GM19467 (cell line): Measurements from ENCODE around the gene SPATA24.
"Not testable (repeated sequence)": the region's sequence is repeated elsewhere in the genome, so short reads cannot be mapped to it uniquely, and the experiment has no call there.

Experiments used
- ATAC-seq: cut with Tn5 transposase; IDR thresholded peaks from one replicate; pipeline ENCODE4 v1.9.1; 2021; ENCODE audit warnings: mild to moderate bottlenecking, moderate library complexity; ENCODE audit not compliant: unreplicated experiment

The SPATA24 gene

DNA sequence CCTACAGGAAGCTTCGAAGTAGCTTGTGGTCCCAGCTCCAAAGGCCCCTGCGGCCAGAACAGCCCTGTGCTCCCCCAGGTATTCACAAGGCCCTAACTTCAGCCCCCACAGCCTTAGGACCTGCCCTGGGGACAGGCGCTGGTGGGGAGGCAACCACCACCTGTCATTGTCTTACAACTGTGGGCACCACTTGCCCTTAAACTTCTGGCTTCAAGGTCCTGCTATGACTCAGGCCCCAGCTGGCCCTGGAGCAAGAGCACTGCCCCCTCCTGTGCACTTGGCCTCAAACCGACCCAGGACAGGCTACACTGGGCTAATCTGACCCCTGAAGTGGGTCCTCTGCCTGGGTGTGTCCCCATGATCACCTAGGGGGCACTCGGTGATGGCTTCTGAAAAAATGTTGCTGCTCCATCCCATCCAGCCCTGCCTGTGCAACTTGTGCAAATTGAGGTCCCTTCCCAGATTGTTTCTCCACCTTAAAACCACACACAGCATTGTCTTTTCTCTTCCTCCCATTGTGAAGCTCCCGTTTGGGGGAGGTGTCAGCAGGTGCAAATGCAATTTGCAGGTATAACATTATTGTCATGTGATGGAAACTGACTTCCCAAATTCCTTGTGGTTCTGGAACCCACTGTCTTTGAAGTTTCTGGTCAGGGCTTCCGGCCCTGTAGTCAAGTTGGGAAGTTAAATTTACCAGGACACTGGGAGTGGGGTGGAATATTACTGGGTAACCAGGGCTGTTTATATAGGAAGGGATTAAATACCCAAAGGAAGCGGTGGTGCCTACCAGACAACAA is 7.8 kb downstream of the SPATA24 start:
- ATAC-seq = no peak

DNA sequence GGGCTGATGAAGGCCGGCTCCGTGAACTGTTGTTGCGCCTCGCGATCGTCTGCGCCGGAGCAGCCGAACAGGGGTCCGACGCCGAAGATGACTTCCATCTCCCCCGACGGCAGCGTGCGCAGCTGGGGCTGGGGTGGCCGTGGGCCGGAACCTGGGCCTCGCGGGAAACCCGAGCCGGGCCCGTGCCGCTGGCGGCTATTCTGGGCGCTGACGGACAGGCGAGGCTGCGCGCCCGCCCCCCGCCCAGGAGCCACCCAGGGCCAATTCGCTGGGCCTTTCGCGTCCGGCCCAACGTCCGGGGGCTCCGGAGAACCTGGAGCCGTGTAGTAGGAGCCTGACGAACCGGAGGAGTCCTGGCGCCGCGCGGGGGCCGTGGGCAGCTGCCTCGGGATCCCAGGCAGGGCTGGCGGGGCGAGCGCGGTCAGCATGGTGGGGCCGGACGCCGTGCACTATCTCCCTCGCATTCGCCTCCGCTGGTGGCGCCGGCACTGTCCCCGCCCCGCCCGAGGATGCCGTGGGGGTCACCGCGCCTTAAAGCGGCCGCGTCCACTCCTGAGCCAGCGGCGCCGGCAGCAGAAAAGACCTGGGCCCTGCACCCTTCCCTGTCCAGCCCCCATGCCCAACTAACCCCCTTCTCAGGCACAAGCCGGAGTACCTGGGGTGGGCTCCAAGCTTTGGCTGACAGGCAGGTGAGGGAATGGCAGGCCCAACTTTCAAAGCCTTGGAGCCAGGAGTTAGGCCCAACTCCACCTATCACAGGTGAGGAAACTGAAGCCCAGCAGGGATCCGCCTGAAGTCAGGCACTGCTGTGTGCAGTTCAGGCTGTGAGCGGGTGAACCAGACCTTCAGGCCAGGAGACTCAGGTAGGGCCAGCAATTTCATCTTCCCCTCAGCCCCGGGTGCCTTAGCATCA is 9.0 kb downstream of the SPATA24 start, which contains the start of gene PROB1:
TSS of gene PROB1 (minus strand) at position 451 of the 913 bp plus-strand sequence. CDS start at position 428, 23 bp downstream.
- no peak for ATAC-seq

- peak; percentile 24 for ATAC-seq
Measured at GRCh38 chr5:139394123-139394653, 9.7 kb downstream of the SPATA24 start.

GRCh38 chr5:139393497-139394122 is 10.3 kb downstream of the SPATA24 start:
- ATAC-seq = no peak

DNA sequence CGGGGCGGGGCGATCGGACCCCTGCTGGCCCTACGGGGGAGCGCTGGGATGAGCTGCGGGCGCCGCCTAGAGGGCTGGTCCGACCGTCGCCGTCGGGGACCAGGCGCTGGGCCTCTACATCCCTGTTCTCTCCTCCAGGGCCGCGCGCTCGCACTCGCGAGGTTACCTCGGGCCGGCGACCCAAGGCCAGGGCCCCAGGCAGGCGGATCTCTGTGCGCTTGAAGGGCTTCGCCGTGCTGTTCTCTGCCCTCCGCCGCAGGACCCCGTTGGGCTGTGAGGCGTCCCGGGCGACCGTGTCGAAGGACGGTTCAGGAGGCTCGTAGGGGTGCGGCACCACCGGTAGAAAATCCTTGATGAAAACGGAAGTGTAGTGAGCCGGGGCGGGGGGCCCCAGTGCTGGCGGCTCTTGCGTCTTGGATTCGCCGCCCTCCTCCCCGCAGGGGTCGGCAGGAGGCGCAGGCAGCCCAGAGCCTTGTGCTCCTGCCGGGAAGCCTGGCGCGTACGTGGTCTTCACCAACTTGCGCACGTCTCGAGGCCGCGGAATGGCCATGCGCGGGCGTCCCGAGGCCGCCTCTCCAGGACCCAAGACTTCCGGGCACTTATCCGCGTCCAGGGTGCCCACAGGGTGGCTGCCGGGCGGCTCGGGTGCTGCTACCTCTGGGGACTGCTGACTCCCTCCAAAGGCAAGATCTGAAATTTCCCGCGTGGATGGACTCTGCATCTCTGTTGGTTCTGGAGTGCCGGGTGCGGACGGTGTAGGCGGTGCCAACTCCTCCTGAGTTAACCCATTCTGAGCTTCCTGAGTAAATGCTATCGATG is 11.0 kb downstream of the SPATA24 start:
- ATAC-seq = peak; percentile 48

- ATAC-seq = no peak
Measured at GRCh38 chr5:139392324-139392677, 11.6 kb downstream of the SPATA24 start.

GRCh38 chr5:139391570-139392323 is 12.1 kb downstream of the SPATA24 start:
- ATAC-seq = no peak

DNA sequence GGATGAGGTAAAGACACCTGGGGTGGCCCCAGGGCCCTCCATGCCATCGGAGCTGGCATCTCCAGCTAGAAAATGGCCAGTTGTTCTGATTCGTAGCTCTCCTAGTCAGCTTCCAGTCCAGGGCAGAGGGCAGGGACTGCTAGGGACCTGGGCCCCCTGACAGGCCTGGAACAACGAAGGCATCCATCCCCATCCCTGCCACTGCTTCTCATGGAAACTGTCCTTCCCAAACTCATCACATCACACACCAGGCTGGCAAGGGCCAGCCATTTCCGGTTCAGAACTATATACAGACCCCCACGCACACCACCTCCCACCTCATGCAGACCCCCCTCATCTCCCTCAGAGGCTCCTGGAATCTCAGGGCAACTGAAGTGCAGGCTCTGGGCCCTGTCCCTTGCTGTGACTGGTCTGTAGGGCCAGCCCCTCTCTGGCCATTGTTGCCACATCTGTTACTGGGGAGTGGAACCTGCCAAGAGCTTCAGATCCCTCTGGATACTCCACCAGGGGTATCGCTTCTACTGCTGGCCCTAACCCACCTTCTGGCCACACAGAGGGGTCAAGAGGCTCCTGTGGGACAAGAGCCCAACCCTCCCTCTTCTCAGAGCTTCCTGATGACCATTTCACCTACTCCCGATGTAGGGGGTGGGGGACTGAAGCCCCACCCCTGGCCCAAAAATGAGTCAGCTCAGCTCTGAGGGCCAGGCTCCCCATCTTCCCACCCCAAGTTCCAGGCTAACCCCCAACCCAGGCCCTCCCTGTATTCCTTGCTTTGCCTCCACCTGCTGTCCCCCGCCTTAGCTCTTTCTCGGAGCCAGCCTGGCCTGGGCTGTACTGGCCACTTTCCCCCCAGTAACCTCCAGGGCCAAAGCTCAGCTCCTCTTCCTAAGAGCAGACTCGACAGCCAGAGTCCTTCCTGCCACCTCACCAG is 13.0 kb downstream of the SPATA24 start:
- ATAC-seq = no peak

DNA sequence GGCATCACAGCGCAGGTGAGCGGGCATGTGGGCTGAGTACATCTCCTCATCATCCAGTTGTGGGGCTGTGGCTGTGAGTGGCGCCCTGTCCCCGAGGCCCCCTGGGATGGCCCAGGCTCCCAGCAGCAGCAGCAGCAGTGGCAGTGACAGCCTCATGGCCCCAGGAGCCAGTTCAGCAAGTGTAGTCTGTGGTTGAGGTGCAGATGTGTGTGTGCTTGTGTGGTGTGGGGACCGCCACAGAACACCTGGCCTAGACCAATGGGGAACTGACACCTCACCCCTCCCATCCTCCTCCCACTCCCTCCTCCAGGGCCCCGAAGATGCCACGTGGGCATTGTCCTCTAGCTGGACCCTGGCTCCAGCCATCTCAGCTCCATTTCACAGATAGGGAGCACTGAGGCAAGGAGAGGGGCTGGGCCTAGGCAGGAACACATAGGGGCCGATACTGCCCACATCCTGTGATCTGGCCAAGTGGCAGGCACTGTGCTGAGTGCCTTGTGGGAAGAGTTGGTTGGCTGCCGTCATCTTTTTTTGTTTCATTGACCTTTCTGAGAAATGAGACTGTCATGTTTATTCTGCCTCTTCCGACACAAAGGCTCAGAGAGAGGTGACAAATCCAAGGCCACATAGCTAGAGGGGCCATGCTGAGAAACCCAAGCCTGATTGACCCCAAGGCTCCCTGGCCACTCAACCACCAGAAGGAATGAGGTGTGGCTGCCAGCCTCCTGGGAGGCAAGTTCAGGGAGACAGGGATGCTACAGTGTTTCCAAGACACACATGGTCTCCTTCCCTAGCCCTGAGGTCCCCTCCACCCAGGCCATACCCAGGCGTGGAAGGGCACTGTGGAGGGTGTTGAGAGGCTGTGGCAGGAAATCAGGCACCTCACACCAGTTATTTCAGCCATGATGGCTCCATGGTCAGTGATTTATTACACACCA is 13.9 kb downstream of the SPATA24 start, which contains the start of gene MZB1:
TSS of gene MZB1 (minus strand) at position 213 of the 938 bp plus-strand sequence. CDS start at position 156, 57 bp downstream.
- ATAC-seq = peak; percentile 24

GRCh38 chr5:139388198-139388821 is 15.6 kb downstream of the SPATA24 start:
- ATAC-seq = no peak

- ATAC-seq = no peak
Measured at GRCh38 chr5:139387611-139388197, 16.2 kb downstream of the SPATA24 start.

DNA sequence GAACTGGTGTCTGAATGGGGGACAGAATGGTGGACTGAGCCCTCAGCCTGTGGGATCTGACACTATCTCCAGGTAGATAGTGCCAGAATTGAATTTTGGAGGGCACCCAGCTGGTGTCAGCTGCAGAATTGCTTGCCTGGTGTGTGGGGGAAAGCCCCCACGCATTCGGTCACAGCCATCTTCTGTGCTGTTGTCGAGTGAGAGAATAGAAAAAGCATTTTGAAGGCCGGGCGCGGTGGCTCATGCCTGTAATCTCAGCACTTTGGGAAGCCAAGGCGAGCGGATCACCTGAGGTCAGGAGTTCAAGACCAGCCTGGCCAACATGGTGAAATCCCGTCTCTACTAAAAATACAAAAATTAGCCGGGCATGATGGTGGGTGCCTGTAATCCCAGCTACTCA is 16.9 kb downstream of the SPATA24 start:
- ATAC-seq = not testable (repeated sequence)

DNA sequence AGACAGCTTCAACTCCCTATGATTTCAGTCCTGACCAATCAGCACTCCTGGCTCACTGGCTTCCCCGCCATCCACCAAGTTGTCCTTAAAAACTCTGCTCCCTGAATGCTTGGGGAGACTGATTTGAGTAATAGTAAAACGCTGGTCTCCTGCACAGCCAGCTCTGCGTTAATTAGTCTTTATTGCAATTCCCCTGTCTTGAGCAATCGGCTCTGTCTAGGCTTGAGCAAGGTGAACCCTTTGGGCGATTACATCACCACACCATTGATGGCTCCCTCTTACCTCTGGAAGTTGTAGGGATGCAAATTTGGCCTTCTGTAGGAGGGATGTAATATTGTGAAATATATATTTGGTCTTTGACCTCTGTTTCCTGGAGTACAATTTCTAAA is 17.8 kb downstream of the SPATA24 start:
- ATAC-seq = no peak

GRCh38 chr5:139385061-139386049 is 18.5 kb downstream of the SPATA24 start:
- ATAC-seq = no peak

DNA sequence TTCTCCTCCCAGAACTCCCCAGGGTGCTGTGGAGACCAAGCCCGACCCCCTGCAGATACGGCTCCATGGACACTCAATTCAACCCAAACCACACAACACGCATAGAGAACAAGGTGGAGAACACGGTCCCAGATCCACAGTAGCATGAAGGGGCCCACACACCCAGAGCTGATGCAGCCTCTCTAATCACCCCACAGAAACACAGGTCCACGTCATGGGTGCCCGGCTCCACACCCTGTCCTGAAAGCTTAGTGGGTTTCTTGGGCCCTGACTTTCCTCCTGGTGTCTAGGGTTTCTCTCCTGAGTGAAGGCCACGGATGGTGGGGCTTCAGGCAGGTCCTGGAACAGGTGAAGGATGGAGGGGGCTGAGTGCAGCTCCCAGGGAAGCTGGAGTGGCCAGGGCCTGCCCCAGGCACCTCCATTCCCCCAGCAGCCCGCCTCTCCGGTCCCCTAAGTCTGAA is 19.3 kb downstream of the SPATA24 start:
- ATAC-seq = no peak
